LNCaP clone FGC (cell line): ENCODE data around the gene GRK1.

ENCODE experiments used
- DNase-seq: peaks from one replicate; pipeline ENCODE4 v3.0.0-alpha.2; 2011; ENCODE audit warnings: low read depth
- H3K4me3 ChIP-seq: 2 replicates; pipeline ENCODE4 v1.5.1; 2011; ENCODE audit warnings: mild to moderate bottlenecking, low read depth, low read length, control low read depth
- TF ChIP-seq, protein P1 (sequence below): IDR thresholded peaks from 2 replicates; pipeline ENCODE4 v1.5.1; 2012; ENCODE audit warnings: mild to moderate bottlenecking; ENCODE audit not compliant: control insufficient read depth, insufficient read depth; ENCODE audit errors: extremely low read depth

GRK1 gene

DNA sequence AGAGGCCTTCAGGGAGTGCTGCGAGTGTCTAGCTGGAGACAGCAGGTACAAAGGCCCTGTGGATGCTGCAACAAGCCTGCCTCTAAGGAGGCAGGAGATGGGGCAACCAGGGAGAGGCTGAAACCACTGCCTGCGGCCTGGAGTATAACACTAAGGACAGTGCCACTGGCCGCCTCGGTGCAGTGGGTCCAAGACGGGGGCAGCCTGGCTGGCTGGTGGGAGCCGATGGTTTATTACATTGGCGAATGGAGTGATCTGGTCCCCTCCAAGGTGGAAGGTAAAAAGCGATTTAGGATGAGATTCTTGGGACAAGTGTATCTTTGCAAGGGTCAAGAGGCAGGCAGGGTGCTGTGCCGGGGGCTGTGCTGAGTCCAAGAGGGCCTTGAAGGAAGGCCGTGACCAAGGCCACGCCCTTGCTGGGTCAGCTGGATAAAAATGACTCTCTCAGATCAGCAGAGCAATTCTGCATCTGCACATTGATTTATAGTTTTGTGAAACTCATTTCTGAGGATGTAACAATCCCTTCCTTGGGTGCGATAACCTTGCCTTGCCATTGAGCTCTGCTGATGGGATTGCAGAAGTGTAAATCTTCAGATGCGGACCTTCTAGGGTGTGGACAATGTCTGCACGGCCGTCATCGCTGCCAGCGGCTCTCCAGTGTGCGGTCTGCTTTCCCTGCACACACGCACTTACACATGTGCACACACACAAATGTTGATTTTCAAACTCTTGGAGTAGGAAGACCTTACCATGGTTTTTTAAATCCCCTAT is 98.0 kb downstream of the GRK1 start:
- no peak overlapping the region for H3K4me3 ChIP-seq
- no peak for DNase-seq
- TF ChIP-seq, protein P1, sequence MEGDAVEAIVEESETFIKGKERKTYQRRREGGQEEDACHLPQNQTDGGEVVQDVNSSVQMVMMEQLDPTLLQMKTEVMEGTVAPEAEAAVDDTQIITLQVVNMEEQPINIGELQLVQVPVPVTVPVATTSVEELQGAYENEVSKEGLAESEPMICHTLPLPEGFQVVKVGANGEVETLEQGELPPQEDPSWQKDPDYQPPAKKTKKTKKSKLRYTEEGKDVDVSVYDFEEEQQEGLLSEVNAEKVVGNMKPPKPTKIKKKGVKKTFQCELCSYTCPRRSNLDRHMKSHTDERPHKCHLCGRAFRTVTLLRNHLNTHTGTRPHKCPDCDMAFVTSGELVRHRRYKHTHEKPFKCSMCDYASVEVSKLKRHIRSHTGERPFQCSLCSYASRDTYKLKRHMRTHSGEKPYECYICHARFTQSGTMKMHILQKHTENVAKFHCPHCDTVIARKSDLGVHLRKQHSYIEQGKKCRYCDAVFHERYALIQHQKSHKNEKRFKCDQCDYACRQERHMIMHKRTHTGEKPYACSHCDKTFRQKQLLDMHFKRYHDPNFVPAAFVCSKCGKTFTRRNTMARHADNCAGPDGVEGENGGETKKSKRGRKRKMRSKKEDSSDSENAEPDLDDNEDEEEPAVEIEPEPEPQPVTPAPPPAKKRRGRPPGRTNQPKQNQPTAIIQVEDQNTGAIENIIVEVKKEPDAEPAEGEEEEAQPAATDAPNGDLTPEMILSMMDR = no peak

DNA sequence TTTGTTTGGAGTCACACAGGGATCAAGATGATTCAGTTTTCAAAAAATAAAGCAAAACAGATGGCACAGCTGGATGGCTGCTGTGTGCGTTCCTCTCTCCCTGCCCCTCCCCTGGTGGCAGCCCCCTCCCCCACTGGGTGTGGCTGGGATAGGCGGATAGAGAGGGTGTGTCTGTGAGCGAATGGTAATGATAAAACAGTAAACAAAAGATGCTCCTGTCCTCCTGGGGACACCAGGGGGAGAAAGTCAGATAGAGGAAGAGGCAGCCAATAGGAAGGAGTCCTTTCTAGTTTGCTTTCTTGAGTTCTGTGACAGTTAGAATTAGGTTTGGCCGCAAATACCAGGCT is 98.5 kb downstream of the GRK1 start:
- no peak for DNase-seq
- TF ChIP-seq, protein P1 = no peak

DNA sequence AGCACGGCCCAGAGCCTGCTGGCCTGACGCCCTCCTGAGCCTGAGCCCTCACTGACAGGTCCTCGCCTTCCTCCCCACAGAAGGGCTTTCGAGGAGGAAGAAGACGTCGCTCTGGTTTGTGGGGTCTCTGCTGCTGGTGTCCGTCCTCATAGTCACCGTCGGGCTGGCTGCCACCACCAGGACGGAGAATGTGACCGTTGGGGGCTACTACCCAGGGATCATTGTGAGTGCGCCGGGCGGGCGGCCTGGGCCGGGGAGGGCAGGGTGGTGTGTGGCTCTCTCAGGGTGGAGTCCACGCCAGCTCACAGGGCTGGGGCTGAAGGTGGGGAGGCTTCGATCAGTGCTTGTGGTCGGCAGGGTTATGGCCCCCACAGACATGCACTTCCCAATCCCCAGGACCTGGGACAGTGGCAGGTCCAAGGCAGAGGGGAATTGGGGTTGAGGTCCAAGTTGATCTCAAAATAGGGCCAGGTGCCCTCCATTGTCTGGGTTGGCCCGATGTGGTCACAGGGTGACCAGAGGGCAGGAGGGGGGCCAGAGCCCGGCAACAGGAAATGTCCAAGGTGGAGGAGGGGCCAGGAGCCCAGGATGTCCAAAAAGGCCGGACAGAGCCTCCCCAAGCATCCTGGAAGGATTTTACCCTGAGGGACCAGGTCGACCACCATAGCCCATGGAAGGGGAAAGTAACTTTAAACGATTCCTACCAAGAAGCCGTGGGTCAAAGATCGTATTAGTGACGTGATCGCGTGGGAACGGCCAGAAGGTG is 99.2 kb downstream of the GRK1 start:
- TF ChIP-seq, protein P1 = no peak
- no peak overlapping the region for H3K4me3 ChIP-seq
- no peak for DNase-seq

More for the DNA sequence above, 98.5 kb downstream of the GRK1 start:
- no peak overlapping the region for H3K4me3 ChIP-seq

DNA sequence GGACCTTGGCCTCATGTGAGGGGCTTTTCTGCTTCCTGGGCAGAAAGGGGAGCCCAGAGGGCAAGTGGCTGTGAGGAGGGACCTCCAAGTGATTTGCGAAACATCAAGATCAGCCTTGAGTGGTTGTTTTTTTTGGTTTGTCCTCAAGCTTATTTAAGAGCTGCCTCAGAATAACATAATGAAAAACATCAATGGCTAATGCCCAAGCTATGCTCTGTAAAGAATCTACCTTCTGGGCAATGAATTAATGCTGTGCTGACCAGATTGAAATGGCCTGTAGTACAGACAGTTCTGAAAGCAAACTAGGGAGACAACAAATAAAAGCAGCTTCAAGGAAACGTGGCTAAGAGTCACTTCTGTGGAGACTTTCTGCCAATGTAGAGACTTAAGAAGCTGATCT is 100.3 kb downstream of the GRK1 start:
- H3K4me3 ChIP-seq = no peak overlapping the region
- DNase-seq = no peak
- TF ChIP-seq, protein P1 = no peak

DNA sequence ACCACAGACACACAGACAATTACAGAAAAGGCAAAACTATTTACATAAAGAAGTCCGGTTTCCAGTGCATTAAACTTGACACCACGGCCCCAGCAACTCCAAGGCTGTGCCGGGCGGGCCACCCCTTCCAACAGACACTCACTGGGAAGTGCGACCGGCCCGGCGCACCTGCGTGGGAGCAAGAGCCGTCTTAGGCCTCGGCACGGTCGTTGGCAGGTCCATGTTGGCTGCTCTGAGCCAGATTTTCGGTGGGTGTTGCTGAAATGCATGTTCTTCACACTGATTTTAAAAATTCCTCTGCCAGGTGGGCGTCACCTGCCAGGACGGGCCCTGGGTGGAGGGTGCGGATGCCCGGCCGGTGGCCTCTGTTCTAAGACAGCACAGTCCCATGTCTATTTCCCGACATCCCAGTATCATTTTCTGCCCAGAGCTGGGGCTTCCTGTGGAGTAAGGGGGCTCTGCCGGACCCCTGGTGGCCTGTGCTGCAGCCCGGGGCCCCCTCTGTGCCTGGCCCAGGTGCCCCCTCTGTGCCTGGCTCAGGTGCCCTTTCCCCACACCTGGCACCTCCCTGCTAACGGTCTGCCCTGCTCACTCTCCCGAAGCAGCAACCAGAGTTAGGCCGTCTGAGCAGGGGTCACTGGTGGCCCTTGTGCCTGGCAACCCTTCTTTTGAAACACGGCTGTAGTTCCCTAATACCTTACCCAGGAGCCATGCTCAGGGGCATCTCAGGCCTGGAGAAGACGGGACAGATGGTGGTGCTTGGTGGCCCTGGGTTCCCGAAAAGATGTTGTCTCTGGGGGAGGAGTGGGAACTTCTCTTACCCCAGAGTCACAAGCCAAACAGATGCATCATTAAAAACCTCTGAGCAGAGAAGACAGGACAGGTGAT is 101.2 kb downstream of the GRK1 start:
- TF ChIP-seq, protein P1 = no peak
- no peak for DNase-seq
- H3K4me3 ChIP-seq = no peak overlapping the region

DNA sequence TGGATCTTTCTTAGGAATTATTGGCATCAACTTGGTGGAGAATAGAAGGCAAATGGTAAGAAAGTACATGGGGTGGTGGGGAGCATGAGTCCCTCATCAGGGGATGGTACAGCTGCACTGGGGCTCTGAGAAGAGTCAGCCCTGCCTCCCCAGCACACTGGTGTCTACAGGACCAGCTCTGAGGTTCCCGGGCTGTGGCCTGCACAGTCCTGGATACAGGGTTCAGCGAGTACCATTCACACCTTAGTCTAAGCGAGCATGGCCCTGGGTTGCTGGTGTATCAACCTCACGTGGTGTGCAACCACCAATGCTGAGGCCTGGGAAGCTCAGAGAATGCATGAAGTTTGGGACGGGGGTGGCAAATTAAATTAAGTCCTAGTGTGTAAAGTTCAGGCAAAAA is 102.1 kb downstream of the GRK1 start:
- TF ChIP-seq, protein P1 = no peak
- no peak for DNase-seq

More for the DNA sequence above, 102.1 kb downstream of the GRK1 start:
- no peak overlapping the region for H3K4me3 ChIP-seq
